Right ventricle myocardium superior (tissue), 1 donor: ENCODE results near the gene SLC39A8. TPM values are rescaled to one million over a fixed set of nuclear protein-coding genes. Genes with fewer than 3 reads are reported as not detected.
"Not testable (repeated sequence)": the region's sequence is repeated elsewhere in the genome, so short reads cannot be mapped to it uniquely, and the experiment has no call there.

ENCODE experiments used
- ATAC-seq: fragments of 200-7000 bp; cut with Tn5 transposase; one replicate; pipeline ENCODE4 v1.9.1; 2020; ENCODE audit warnings: mild to moderate bottlenecking; ENCODE audit not compliant: poor library complexity
- DNase-seq: peaks from one replicate; pipeline ENCODE4 v3.0.0-alpha.2; 2020
- intact Hi-C: fragments of 100-400 bp; cut with DNase I; formaldehyde crosslinking; loops from one replicate; pipeline ENCODE4 v1.11.2; 2022
- total RNA-seq: library from RNA; stranded (reverse); fragmentation: NEBNext Ultra II Directional; extraction: Animal tissue kit (Norgen Biotek cat#: 25700); gene quantifications from one replicate; pipeline ENCODE4 v1.2.1, GENCODE V29; 2021
- donor health status: DM: no; HTN: yes; CAD: no; lungs with severe emphysema.

SLC39A8 gene
- total RNA-seq, 1 donor from 2014 or later: 1.6 TPM

DNA sequence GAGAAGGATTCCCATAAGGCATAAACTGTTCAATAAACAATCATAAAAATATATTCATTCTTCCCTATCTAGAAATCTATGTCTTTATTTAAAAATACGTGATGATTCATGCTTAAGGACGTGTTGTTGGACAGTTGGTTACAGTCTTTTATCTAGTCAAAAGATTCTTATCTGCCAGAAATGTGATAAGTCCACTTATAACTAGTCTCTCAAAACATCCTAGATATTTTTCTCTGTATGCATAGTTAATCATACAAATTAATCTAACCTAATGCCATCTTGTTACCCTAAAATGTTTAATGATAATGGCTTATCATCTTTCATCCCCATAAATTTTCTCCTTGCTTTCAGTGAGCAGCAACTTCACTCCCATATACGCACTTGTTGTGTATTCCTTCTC lies 89.0 kb downstream of the SLC39A8 start:
- intact Hi-C loops: no loop called here
- DNase-seq (no peak), ATAC-seq (no peak)

DNA sequence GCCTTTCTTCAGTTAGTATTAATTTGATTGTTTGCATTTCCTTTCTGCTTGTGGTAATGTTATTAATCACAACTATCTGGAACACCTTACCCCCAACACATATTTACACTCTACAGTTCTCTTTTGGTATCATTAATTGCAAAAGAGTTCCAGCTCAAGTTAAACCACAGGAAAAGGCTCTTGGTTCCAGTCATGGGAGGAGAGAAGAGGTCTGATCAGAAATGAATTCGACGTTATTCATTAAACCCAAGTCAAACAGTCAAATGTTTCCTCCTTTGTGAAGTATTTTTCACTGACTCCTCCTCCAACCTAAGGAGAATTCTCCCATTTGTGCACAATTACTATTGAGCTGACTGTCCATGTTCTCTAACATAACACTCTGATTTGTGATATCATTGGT lies 91.4 kb downstream of the SLC39A8 start:
- ATAC-seq (no peak), DNase-seq (no peak)
- intact Hi-C loops: no loop called here

DNA sequence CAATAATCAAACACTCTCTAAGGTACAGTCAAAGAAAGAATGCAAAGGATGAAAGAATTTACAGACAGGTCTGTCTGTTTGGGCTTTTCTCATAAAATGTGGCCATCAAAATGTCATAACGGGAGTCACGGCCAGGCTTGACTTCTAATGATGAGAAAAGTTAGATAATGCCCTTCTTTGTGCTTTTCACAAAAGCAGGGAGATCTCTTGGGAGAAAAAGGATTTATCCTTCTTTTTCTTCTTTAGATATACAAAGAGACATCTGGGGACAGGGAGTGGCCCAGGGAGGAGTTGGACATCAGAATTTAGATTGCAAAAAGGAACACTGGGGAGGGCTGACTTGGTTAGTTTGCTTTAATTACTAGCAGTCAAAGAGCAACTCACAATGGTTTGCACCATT lies 93.1 kb downstream of the SLC39A8 start:
- DNase-seq: no peak
- ATAC-seq: no peak

DNA sequence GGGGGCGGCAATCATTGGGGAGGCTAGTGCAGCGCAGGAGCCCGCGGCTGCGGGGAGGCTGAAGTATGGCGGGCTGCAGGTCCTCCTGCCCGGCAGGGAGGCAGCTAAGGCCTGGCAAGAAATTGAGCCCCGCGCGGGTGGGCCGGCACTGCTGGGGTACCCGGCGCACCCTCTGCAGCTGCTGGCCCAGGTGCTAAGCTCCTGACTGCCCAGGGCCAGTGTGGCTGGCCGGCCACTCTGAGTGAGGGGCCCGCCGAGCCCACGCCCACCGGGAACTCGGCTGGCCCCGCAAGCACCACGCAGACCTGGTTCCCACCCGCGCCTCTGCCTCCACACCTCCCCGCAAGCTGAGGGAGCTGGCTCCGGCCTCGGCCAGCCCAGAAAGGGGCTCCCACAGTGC lies 94.9 kb downstream of the SLC39A8 start:
- intact Hi-C loops: no loop called here
- ATAC-seq (no peak), DNase-seq (no peak)

More for the DNA sequence above, 93.1 kb downstream of the SLC39A8 start:
- intact Hi-C loops: no loop called here

DNA sequence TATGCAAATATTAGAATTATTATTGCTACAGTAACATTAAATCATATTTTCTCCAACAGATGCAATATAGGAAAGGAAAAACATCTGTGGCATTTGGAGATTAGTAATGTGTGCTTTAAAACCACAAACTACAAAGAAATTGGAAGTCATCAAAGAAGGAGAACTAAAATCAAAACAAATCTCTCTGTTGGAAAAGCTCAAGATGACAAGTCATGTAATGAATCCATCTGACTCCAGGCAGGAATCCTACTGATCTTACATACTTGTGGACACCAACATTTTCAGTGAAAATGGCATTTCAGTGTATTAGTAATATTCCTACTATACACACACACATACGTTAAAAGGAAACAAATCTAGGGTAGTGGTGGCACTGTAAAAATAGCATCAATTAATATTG lies 98.2 kb downstream of the SLC39A8 start:
- no peak for DNase-seq
- ATAC-seq: no peak
- intact Hi-C loops: no loop called here

DNA sequence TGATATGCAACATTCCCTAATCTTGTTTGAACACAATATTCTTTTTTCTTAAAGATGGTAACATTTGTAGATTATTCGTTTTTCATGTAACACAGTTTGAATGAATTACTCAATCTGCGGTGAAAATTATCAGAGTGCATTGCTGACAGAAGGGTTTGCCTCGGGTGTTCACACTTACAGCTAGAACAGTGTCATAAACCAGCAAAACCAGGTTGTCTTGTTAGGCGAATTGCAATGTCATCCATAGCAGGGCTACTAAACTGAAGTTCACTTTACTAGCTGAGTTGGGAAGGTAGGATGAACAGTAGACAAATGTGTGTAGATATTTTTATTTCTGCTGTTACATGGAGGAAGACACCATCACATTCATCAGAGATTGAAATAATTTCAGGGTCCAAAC lies 98.9 kb downstream of the SLC39A8 start:
- no peak for DNase-seq
- intact Hi-C loops: no loop called here
- ATAC-seq: no peak

DNA sequence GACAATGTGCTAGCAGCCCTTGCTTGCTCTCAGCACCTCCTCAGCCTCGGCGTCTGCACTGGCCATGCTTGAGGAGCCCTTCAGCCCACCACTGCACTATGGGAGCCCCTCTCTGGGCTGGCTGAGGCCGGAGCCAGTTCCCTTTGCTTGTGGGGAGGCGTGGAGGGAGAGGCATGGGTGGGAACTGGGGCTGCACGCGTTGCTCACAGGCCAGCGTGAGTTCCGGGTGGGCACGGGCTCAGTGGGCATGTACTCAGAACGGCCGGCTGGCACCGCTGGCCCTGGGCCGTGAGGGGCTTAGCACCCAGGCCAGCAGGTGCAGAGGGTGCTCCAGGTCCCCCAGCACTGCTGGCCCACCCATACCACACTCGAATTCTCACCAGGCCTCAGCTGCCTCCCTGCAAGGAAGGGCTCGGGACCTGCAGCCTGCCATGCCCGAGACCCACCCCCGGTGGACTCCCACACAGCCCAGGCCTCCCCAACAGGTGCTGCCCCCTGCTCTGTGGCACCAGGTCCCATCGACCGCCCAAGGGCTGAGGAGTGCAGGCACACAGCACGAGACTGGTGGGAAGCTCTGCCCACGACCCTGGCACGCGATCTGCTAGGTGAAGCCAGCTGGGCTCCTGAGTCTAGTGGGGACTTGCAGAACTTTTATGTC lies 100.3 kb downstream of the SLC39A8 start:
- ATAC-seq (no peak), DNase-seq (no peak)

DNA sequence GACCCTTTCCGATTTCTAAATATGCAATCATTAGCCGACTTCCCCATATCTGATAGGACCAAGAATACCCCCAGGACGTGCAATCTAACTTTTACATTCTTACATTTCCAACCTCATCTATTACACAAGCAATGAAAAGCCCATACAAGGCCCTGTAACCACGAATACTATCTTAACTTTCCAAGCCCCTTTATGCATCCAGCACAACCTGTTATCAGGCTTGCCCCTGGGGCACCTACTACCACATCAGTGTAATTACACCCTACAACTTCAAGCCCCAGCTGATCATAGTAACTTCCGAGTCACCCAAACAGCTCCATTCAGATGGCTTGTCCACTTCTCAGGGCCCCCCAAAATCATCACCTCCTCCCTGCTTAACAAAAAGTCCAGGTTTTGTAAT lies 102.0 kb downstream of the SLC39A8 start:
- DNase-seq, ATAC-seq, intact Hi-C loops: not testable (repeated sequence)

More for the DNA sequence above, 100.3 kb downstream of the SLC39A8 start:
- intact Hi-C loops: no loop called here

DNA sequence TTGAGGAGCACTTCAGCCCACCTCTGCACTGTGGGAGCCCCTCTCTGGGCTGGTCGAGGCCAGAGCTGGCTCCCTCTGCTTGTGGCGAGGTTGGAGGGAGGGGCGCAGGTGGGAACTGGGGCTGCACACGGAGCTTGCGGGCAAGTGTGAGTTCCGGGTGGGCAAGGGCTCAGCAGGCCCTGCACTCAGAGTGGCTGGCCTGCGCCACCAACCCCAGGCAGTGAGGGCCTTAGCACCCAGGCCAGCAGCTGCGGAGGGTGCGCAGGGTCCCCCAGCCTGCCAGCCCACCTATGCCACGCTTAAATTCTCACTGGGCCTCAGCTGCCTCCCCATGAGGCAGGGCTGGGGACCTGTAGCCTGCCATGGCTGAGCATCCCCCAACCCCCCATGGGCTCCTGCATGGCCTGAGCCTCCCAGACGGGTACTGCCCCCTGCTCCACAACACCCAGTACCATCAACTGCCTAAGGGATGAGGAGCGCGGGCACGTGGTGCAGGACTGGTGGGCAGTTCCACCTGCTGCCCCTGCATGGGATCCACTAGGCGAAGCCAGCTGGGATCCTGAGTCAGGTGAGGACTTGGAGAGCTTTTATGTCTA lies 110.9 kb downstream of the SLC39A8 start:
- DNase-seq (no peak), ATAC-seq (no peak)
- intact Hi-C loops: no loop called here

DNA sequence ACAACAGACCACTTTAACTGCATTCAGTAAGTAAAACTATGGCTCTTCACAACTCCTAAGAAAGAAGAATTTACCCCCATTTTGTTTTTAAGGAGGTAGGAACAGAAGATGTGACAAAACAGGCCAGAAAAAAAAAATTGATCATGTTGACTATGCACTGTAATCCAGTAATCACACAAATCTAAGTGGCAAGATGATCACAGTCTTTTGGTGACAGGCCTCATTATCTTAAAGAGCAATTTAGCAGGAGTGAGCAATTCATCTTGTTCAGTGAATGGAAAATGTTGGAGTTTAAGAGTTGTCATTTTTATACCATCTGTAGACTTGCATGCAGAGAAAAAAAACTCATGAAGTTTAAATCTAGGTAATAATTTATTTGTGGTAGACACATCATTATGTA lies 115.1 kb downstream of the SLC39A8 start:
- DNase-seq: no peak
- no peak for ATAC-seq
- intact Hi-C loops: no loop called here

DNA sequence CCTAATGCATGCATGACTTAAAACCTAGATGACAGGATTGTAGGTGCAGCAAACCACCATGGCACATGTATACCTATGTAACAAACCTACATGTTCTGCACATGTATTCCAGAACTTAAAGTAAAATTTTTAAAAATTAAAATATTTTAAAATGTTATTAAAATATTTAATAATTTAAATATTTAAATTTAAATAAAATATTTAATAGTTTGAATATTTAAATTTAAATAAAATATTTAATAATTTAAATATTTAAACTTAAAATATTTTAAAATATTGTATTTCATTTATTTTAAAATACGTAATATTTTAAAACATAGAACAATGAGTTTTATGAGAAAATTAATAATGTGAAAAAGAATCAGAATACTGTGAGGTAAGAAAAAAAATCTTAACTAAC lies 117.9 kb downstream of the SLC39A8 start:
- ATAC-seq (no peak), DNase-seq (no peak)
- intact Hi-C loops: no loop called here

DNA sequence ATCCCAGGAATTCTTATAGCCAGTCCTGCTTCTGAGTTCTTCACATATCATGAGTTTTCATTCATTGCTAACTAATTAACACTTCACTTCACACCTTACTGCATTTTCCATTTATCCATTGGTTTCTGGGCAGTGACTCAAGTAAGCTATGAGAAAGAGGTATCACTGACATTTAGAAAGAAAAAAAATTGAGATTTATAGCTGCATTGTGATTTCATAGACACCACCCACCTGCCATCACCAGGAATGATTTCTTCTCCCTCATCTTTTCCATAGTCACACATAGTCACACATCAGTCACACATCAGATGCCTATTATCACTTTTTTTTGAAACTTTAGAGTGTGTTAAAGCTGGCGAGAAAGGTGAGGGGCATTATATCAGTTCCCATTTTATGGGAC lies 121.8 kb downstream of the SLC39A8 start:
- DNase-seq (no peak), ATAC-seq (no peak)
- intact Hi-C loops: no loop called here

DNA sequence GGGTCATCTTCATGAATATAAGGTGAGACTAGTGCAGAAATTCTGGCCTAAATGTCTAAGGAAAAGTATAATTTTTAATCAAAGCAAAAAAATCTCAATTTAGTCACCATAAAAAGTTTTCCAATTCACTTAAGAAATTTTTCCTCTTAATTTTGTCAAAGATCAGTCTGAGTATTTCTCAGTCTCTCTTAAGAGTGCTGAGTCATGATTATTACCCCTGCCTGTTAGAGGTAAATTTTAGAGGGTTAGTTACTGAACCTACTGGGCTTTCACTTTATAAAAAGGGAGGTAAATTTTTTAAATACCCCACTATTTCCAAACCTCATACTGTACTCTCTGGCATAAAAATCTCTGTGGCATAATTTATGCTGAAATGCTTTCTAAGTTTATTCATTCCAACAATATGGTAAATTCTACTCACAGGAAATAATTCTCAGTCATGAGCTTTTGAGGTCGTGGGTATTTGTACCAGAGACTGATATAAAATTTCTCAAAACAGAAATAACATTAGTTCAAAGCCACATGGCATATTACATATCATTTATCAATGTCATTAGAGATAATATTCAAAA lies 122.4 kb downstream of the SLC39A8 start:
- DNase-seq (no peak), ATAC-seq (no peak)
- intact Hi-C loops: no loop called here

DNA sequence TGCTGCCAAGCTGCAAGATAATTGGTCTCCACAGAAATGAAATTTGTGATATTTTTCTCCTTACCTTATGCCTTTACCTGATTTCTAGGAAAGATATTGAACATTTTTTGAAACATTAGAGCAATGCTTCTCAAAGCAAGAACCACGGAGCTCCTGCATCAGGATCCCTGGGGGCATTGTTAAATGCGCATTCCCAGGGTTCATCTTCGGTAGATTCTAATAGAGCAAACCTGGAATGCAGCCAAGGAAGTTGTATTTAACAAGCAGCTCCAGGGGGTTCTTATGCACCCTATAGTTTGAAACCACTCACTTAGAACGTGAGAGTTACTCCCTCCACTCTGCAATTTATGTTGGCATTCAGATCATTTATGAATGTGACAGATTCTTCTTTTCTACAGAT lies 126.2 kb downstream of the SLC39A8 start:
- intact Hi-C loops: no loop called here
- DNase-seq: no peak
- ATAC-seq: no peak

DNA sequence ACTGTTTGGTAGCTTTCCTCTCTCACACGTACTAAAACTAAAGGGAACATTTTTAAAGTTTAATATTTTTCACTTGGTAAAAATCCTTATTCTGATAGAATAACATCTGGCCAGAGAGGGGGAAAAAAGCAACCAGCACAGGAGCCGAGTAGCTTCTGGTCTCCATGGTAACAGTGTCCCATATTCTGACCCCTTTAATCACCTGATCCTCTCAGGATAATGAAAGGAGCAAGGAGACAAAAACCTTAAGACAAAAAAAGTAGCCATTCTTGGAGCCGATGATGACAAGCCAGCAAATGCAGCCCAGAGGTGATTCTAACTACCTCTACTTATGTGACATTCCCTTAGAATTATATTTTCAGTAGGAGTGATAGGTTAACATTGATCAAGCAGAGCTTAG lies 126.6 kb downstream of the SLC39A8 start:
- no peak for ATAC-seq
- DNase-seq: no peak
- intact Hi-C loops: no loop called here

DNA sequence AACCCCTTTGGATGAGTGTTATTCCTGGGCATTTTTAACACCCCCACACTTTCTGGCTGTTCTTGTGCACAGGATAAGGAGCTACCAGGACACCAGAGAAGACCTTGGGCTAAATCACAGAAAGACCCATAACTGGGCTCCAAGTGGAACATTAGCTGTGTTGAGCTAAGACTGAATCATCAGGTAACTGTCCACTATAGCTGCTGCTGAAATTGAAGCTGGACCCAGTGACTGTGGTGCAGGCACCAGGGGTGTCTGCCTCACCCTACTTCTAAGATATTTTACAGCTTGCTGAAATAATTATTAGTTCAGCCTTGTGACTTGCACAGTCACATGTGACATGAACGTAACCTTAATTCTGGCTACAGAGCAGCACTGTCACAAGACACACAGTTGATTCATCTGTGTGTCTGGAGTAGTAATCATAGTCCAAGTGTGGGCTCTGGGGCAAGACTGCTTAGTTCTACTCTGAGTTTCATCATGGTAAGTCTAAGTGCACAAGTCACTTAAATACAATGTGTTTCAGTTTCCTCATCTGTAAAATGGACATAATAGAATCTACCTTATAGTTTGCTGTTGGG lies 127.4 kb downstream of the SLC39A8 start:
- intact Hi-C loops: no loop called here
- no peak for DNase-seq
- no peak for ATAC-seq

DNA sequence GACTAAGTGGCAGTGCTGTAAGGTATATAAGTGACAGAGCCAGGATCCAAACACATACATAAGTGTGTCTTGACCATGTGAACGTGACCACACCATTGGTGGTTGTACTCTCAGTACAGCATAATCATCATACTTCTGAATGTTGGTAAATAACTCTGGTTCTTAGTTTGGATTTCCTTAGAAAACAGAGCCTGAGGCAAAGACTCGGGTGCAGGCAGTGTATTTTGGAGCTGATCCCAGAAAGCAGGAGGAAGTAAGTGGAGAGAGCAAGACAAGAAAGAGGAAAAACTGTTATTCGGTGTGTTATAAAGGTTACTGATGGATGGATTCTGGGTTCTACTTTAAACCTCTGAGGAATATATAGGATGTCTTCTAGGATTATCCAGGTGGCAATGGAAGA lies 127.9 kb downstream of the SLC39A8 start:
- ATAC-seq: no peak
- DNase-seq: no peak
- intact Hi-C loops: no loop called here

DNA sequence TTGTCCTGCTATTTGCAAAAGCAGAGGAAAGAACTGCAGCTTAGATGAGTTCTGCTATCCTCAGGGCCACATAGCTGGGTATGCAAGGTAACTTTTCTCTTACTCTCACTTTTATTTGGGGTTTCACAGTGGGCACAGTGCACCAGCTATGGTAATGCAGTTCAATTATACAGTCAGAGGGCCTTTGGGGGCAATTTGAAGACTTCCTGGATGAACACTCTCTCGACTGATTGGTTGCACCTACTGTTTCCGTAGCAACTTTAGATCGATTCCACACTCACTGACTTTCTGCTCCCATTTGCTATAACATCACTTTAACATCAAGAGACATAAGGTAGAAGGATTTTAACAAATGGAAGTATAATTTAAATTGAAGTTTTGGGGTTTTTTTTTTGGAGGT lies 128.6 kb downstream of the SLC39A8 start:
- ATAC-seq (no peak), DNase-seq (no peak)
- intact Hi-C loops: no loop called here

DNA sequence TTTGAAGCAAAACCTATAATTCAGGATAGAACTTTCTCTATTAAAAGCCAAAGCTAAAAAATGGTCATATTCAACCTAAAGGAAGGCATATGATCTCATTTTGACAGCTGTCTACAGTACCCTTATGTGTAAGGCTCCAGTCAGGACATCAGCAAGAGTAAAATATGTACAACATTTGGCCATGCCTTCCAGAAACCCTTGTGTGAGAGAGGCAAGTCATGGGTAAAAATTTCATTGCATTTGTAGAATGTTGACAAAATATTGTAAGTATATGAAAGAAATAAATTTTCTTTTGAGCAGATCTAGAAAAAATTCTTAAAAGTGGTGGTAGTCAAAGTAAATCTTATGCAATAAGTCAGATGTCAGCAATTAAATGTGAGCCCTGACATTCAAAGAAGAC lies 132.3 kb downstream of the SLC39A8 start:
- ATAC-seq (no peak), DNase-seq (no peak)
- intact Hi-C loops: no loop called here
